ENCODE data around the gene CCDC3. TPM values are rescaled to one million over a fixed set of nuclear protein-coding genes. Genes with fewer than 3 reads are reported as not detected.

The CCDC3 gene
- polyA plus RNA-seq, 1 donor from 2014 or later = 3.8 TPM

DNA sequence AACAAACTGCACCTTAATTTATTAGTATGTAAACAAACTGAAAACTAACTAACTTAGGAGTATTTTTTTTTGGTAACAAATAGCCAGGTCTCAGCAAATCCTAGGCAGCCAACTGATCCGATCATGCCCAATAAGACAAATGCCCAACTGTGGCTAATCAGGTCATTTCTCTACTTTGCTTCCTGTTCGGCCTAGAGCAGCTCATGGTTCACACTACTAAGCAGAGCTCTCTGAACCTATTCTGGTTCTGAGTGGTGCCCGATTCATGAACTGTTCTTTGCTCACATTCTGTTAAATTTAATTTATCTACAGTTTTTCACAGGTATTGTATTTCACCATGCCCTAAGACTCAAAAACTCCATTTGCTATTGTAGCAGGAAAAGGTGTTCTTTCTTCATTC lies 55.1 kb downstream of the CCDC3 start:
- Histone ChIP-seq H2AFZ (ENCODE audit: low read depth, low read length) (no peak overlapping the region), H3K79me2 (replicated peaks; ENCODE audit: insufficient read depth, low read length) (no peaks in the 10 kb centered on the region), H3F3A (ENCODE audit: insufficient read depth, low read length, poor library complexity, severe bottlenecking) (no peaks in the 10 kb centered on the region), H3K4me3 (ENCODE audit: low read length) (no peak overlapping the region), H3K4me2 (ENCODE audit: low read length) (no peak overlapping the region), H3K9ac (ENCODE audit: low read length) (no peak overlapping the region), H3K27ac (ENCODE audit: low read length) (no peak overlapping the region), H4K20me1 (ENCODE audit: insufficient read depth) (no peaks in the 10 kb centered on the region), H3K9me3 (ENCODE audit: low read length) (no peaks in the 10 kb centered on the region), H3K27me3 (ENCODE audit: insufficient read depth, low read depth, low read length) (no peaks in the 10 kb centered on the region), H3K9me2 (ENCODE audit: insufficient read depth, low read length) (no peaks in the 10 kb centered on the region), H3K36me3 (ENCODE audit: insufficient read depth, low read length) (no peaks in the 10 kb centered on the region)
- TF ChIP-seq SMC3 (conservative IDR thresholded peaks at IDR 0.05; ENCODE audit: poor library complexity) (no peak), TAF1 (IDR thresholded peaks at IDR 0.05; ENCODE audit: low read depth) (no peak), EP300 (conservative IDR thresholded peaks at IDR 0.05; ENCODE audit: poor library complexity, severe bottlenecking) (no peak), POLR2AphosphoS5 (IDR thresholded peaks at IDR 0.05) (no peak), RAD21 (conservative IDR thresholded peaks at IDR 0.05) (no peak), MXI1 (conservative IDR thresholded peaks at IDR 0.05; ENCODE audit: poor library complexity, severe bottlenecking) (no peak), EZH2 (IDR thresholded peaks at IDR 0.05; ENCODE audit: borderline replicate concordance, insufficient read depth, low read length, poor library complexity, severe bottlenecking) (no peak)
- TF ChIP-seq, protein P1, sequence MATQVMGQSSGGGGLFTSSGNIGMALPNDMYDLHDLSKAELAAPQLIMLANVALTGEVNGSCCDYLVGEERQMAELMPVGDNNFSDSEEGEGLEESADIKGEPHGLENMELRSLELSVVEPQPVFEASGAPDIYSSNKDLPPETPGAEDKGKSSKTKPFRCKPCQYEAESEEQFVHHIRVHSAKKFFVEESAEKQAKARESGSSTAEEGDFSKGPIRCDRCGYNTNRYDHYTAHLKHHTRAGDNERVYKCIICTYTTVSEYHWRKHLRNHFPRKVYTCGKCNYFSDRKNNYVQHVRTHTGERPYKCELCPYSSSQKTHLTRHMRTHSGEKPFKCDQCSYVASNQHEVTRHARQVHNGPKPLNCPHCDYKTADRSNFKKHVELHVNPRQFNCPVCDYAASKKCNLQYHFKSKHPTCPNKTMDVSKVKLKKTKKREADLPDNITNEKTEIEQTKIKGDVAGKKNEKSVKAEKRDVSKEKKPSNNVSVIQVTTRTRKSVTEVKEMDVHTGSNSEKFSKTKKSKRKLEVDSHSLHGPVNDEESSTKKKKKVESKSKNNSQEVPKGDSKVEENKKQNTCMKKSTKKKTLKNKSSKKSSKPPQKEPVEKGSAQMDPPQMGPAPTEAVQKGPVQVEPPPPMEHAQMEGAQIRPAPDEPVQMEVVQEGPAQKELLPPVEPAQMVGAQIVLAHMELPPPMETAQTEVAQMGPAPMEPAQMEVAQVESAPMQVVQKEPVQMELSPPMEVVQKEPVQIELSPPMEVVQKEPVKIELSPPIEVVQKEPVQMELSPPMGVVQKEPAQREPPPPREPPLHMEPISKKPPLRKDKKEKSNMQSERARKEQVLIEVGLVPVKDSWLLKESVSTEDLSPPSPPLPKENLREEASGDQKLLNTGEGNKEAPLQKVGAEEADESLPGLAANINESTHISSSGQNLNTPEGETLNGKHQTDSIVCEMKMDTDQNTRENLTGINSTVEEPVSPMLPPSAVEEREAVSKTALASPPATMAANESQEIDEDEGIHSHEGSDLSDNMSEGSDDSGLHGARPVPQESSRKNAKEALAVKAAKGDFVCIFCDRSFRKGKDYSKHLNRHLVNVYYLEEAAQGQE (IDR thresholded peaks at IDR 0.05; ENCODE audit: borderline replicate concordance) = no peak
- TF ChIP-seq, protein P2, sequence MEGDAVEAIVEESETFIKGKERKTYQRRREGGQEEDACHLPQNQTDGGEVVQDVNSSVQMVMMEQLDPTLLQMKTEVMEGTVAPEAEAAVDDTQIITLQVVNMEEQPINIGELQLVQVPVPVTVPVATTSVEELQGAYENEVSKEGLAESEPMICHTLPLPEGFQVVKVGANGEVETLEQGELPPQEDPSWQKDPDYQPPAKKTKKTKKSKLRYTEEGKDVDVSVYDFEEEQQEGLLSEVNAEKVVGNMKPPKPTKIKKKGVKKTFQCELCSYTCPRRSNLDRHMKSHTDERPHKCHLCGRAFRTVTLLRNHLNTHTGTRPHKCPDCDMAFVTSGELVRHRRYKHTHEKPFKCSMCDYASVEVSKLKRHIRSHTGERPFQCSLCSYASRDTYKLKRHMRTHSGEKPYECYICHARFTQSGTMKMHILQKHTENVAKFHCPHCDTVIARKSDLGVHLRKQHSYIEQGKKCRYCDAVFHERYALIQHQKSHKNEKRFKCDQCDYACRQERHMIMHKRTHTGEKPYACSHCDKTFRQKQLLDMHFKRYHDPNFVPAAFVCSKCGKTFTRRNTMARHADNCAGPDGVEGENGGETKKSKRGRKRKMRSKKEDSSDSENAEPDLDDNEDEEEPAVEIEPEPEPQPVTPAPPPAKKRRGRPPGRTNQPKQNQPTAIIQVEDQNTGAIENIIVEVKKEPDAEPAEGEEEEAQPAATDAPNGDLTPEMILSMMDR (IDR thresholded peaks at IDR 0.05; ENCODE audit: poor library complexity, severe bottlenecking) = no peak

GRCh38 chr10:12945690-12946359 lies 55.7 kb downstream of the CCDC3 start:
- no peaks in the 10 kb centered on the region for H3K36me3 ChIP-seq (ENCODE audit: insufficient read depth, low read length)
- TF ChIP-seq MXI1 (conservative IDR thresholded peaks at IDR 0.05; ENCODE audit: poor library complexity, severe bottlenecking) (no peak), TAF1 (IDR thresholded peaks at IDR 0.05; ENCODE audit: low read depth) (no peak), EP300 (conservative IDR thresholded peaks at IDR 0.05; ENCODE audit: poor library complexity, severe bottlenecking) (no peak), POLR2AphosphoS5 (IDR thresholded peaks at IDR 0.05) (no peak), SMC3 (conservative IDR thresholded peaks at IDR 0.05; ENCODE audit: poor library complexity) (no peak), EZH2 (IDR thresholded peaks at IDR 0.05; ENCODE audit: borderline replicate concordance, insufficient read depth, low read length, poor library complexity, severe bottlenecking) (no peak), RAD21 (conservative IDR thresholded peaks at IDR 0.05) (no peak)
- TF ChIP-seq, protein P1 (IDR thresholded peaks at IDR 0.05; ENCODE audit: borderline replicate concordance) = no peak
- TF ChIP-seq, protein P2 (IDR thresholded peaks at IDR 0.05; ENCODE audit: poor library complexity, severe bottlenecking) = no peak
- H3K9me3 ChIP-seq (ENCODE audit: low read length) = no peaks in the 10 kb centered on the region
- H3K9me2 ChIP-seq (ENCODE audit: insufficient read depth, low read length) = no peaks in the 10 kb centered on the region
- H3K9ac ChIP-seq (ENCODE audit: low read length) = no peak overlapping the region
- H4K20me1 ChIP-seq (ENCODE audit: insufficient read depth) = no peaks in the 10 kb centered on the region
- H3K27me3 ChIP-seq (ENCODE audit: insufficient read depth, low read depth, low read length) = no peaks in the 10 kb centered on the region
- no peak overlapping the region for H3K4me2 ChIP-seq (ENCODE audit: low read length)
- H3K79me2 ChIP-seq (replicated peaks; ENCODE audit: insufficient read depth, low read length) = no peaks in the 10 kb centered on the region
- H3K4me3 ChIP-seq (ENCODE audit: low read length) = no peak overlapping the region
- H3F3A ChIP-seq (ENCODE audit: insufficient read depth, low read length, poor library complexity, severe bottlenecking) = no peaks in the 10 kb centered on the region
- no peak overlapping the region for H3K27ac ChIP-seq (ENCODE audit: low read length)
- H2AFZ ChIP-seq (ENCODE audit: low read depth, low read length) = no peak overlapping the region

Measured in neural cell (in vitro differentiated cells).